Testis (tissue), 3 donors: ENCODE results near the gene WDR88. TPM values are rescaled to one million over a fixed set of nuclear protein-coding genes. Genes with fewer than 3 reads are reported as not detected.

Experiments
- DNase-seq: peaks from one replicate; pipeline ENCODE4 v3.0.0-alpha.2; 2019
- H3K27ac ChIP-seq, 2 donors: fragments of 200-600 bp; sonication (generic); one replicate each; pipeline ENCODE4 v1.5.1; 2019
- H3K27me3 ChIP-seq: fragments of 200-600 bp; sonication (generic); one replicate; pipeline ENCODE4 v1.5.1; 2019
- H3K36me3 ChIP-seq: fragments of 200-600 bp; sonication (generic); one replicate; pipeline ENCODE4 v1.5.1; 2017; ENCODE audit warnings: low read depth; ENCODE audit errors: missing control alignments
- H3K4me1 ChIP-seq: fragments of 200-600 bp; sonication (generic); one replicate; pipeline ENCODE4 v1.5.1; 2019
- H3K4me3 ChIP-seq, 2 donors: fragments of 200-600 bp; sonication (generic); one replicate each; pipeline ENCODE4 v1.5.1; 2017 to 2019
- H3K9me3 ChIP-seq: fragments of 200-600 bp; sonication (generic); one replicate; pipeline ENCODE4 v1.5.1; 2017
- CTCF ChIP-seq, 3 experiments: fragments of 450-650 bp in 2 of 3; fragments of 200-600 bp in 1 of 3; sonication (generic) in 1 of 3; IDR thresholded peaks; one replicate each; pipeline ENCODE4 v1.5.1; 2016 to 2019; ENCODE audit warnings: antibody characterized with exemption in 3 of 3, mild to moderate bottlenecking in 2 of 3, moderate library complexity in 1 of 3
- POLR2A ChIP-seq: fragments of 450-650 bp; IDR thresholded peaks from one replicate; pipeline ENCODE4 v1.6.1; 2017; ENCODE audit warnings: antibody characterized with exemption, mild to moderate bottlenecking, moderate library complexity
- WGBS, 2 donors: methylation state at CpG; one replicate each; pipeline ENCODE4 v1.1.5; 2018; 5-methylcytosine and 5-hydroxymethylcytosine counted together
- intact Hi-C: fragments of 100-400 bp; cut with DNase I; formaldehyde crosslinking; loops from one replicate; pipeline ENCODE4 v1.15.1; 2023; ENCODE audit warnings: low total_unique reads
- polyA plus RNA-seq: library from polyadenylated mRNA; stranded (reverse); fragments of 350-450 nt; fragmentation: Illumina TruSeq; extraction: RNeasy Lipid Tissue Mini Kit (QIAGEN cat#74804); gene quantifications from one replicate; pipeline ENCODE4 v1.2.3, GENCODE V29; 2014; ENCODE audit warnings: low read depth, low replicate concordance; ENCODE audit not compliant: insufficient read depth
- total RNA-seq, 2 donors: library from RNA; depleted of rRNA; stranded (reverse); fragments of >200 nt; gene quantifications; one replicate each; pipeline ENCODE4 v1.2.3, GENCODE V29; 2016

Gene WDR88
- total and polyA plus RNA-seq, 3 donors from 2014 or later, result 5.0 to 15.3 (median 8.9) TPM

GRCh38 chr19:33175156-33175782 is 43.4 kb downstream of the WDR88 start:
- H3K4me3 ChIP-seq, result no peak overlapping the region
- no peak overlapping the region for H3K27ac ChIP-seq

GRCh38 chr19:33175886-33176669 is 44.2 kb downstream of the WDR88 start:
- no peaks in the 10 kb centered on the region for H3K9me3 ChIP-seq
- H3K4me3 ChIP-seq, result peak overlapping the region; percentile 68 to 89
- TF ChIP-seq POLR2A (no peak), CTCF (IDR thresholded peaks at IDR 0.05) (no peak)
- DNase-seq, result no peak
- no peaks in the 10 kb centered on the region for H3K27me3 ChIP-seq
- intact Hi-C loops, result no loop called here
- peak overlapping the region; percentile 52 to 89 for H3K27ac ChIP-seq
- no peaks in the 10 kb centered on the region for H3K36me3 ChIP-seq
- peaks cover 7% of the 10 kb centered on the region for H3K4me1 ChIP-seq
- 10 to 17% methylated on average over 12 to 25 of the region's 25 CpGs for WGBS, 2 donors

More at GRCh38 chr19:33175156-33175782, 43.4 kb downstream of the WDR88 start:
- no peak for TF ChIP-seq POLR2A
- TF ChIP-seq CTCF (IDR thresholded peaks at IDR 0.05), result no peak
- Histone ChIP-seq H3K4me1 (peaks cover 11% of the 10 kb centered on the region), H3K36me3 (no peaks in the 10 kb centered on the region), H3K27me3 (no peaks in the 10 kb centered on the region), H3K9me3 (no peaks in the 10 kb centered on the region)
- intact Hi-C loops, result no loop called here
- no peak for DNase-seq
- 66 to 84% methylated on average over 10 of the region's 10 CpGs for WGBS, 2 donors

GRCh38 chr19:33176670-33177416 is 44.9 kb downstream of the WDR88 start:
- Histone ChIP-seq H3K4me1 (peaks cover 7% of the 10 kb centered on the region), H3K9me3 (no peaks in the 10 kb centered on the region), H3K27ac (peak overlapping the region; percentile 78 to 89), H3K36me3 (no peaks in the 10 kb centered on the region), H3K27me3 (no peaks in the 10 kb centered on the region), H3K4me3 (peak overlapping the region; percentile 68 to 89)
- 0 to 1% methylated on average over 22 to 61 of the region's 65 CpGs for WGBS, 2 donors
- DNase-seq, result peak; percentile 96
- peak in 1 of 3 experiments; percentile 32 for TF ChIP-seq CTCF (IDR thresholded peaks at IDR 0.05)
- peak; percentile 9 for TF ChIP-seq POLR2A
- intact Hi-C loops, result no loop called here

DNA sequence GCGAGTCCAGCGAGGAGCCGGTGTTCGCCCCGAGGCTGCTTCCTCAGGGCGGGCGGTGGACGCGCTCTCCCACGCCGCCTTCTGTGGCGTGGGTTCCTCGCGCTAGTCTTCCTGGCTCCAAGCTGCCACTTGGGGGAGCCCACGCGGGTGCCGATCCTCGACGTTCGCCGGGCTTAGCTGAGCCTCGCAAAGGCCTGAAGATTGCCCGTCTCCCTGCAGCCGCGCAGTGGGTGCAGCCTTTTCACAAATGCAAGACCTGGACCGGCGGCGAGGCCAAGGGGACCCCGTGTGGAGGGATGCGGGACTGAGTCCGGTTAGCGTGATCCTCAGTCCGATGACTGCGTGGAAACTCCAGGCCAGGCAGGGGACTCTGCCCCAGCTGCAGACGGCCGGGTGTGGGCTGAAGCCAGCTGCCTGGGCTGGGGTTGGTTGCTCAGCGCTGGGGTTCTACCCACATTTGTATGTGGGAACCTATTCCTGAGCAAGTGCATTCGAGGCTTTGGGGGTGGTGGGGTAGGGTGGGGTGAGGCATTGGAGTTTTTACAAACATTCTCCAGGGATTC is 45.6 kb downstream of the WDR88 start:
- Histone ChIP-seq H3K4me3 (peak overlapping the region; percentile 68 to 89), H3K27me3 (no peaks in the 10 kb centered on the region), H3K9me3 (no peaks in the 10 kb centered on the region), H3K36me3 (no peaks in the 10 kb centered on the region), H3K4me1 (peaks cover 7% of the 10 kb centered on the region), H3K27ac (peak overlapping the region; percentile 78 to 89)
- intact Hi-C loops, result no loop called here
- TF ChIP-seq POLR2A (no peak), CTCF (IDR thresholded peaks at IDR 0.05) (peak in 2 of 3 experiments; percentile 41 to 73)
- 0% methylated on average over 1 to 31 of the region's 38 CpGs for WGBS, 2 donors
- peak; percentile 75 for DNase-seq
